GDM1 (cell line): Measurements from ENCODE around the gene CAMSAP2.

Experiments used
- DNase-seq: peaks from one replicate; lab custom pipeline; 2025; lab: John Stamatoyannopoulos, UW

Gene CAMSAP2

GRCh38 chr1:200883118-200883517, 144.4 kb downstream of the CAMSAP2 start:
- DNase-seq = no peak

GRCh38 chr1:200885623-200886402, 147.1 kb downstream of the CAMSAP2 start:
- no peak for DNase-seq

- no peak for DNase-seq
These were observed 147.9 kb downstream of the CAMSAP2 start for GRCh38 chr1:200886594-200886993.

GRCh38 chr1:200887036-200887435, 148.3 kb downstream of the CAMSAP2 start:
- no peak for DNase-seq

GRCh38 chr1:200887772-200888348, 149.2 kb downstream of the CAMSAP2 start:
- DNase-seq = no peak

- peak; percentile 72 for DNase-seq
These were observed 149.7 kb downstream of the CAMSAP2 start for GRCh38 chr1:200888349-200888838.

- DNase-seq = no peak
These were observed 150.9 kb downstream of the CAMSAP2 start for GRCh38 chr1:200889571-200889970.

GRCh38 chr1:200890027-200890426, 151.3 kb downstream of the CAMSAP2 start:
- no peak for DNase-seq

- DNase-seq = no peak
These were observed 152.4 kb downstream of the CAMSAP2 start for GRCh38 chr1:200890818-200891773.

- DNase-seq = no peak
These were observed 153.1 kb downstream of the CAMSAP2 start for GRCh38 chr1:200891774-200892157.

GRCh38 chr1:200892546-200892945, 153.9 kb downstream of the CAMSAP2 start:
- DNase-seq = no peak

- DNase-seq = no peak
These were observed 154.3 kb downstream of the CAMSAP2 start for GRCh38 chr1:200892958-200893357.

GRCh38 chr1:200893411-200893901, 154.8 kb downstream of the CAMSAP2 start:
- DNase-seq = no peak

GRCh38 chr1:200894712-200895442, 156.2 kb downstream of the CAMSAP2 start, which contains the start of gene INAVA:
Gene INAVA (plus strand): TSS chr1:200894900. CDS start chr1:200898401, 3,501 bp downstream.
- DNase-seq = no peak

- DNase-seq = no peak
These were observed 156.7 kb downstream of the CAMSAP2 start for GRCh38 chr1:200895443-200895789.

- DNase-seq = no peak
These were observed 157.3 kb downstream of the CAMSAP2 start for GRCh38 chr1:200895801-200896530.

GRCh38 chr1:200896531-200897196, 158.0 kb downstream of the CAMSAP2 start:
- no peak for DNase-seq

- DNase-seq = no peak
These were observed 158.6 kb downstream of the CAMSAP2 start for GRCh38 chr1:200897259-200897658.

GRCh38 chr1:200899015-200899386, 160.3 kb downstream of the CAMSAP2 start:
- no peak for DNase-seq

- DNase-seq = no peak
These were observed 160.8 kb downstream of the CAMSAP2 start for GRCh38 chr1:200899451-200899915.
